PC-9 (cell line): ENCODE results near the gene ZNRF1. TPM values are rescaled to one million over a fixed set of nuclear protein-coding genes. Genes with fewer than 3 reads are reported as not detected.

Source experiments
- BruUV-seq: library from RNA; stranded (reverse); fragments of 400-500 nt; replicated peaks from 2 replicates; lab custom pipeline; 2021; lab: Mats Ljungman, UMichigan
- CTCF ChIA-PET: fragments of 300-600 bp; sonication (Branson Sonifier 250); formaldehyde crosslinking; loops from one replicate; lab custom pipeline; 2022; ENCODE audit warnings: antibody characterized with exemption; lab: Charles Lee
- POLR2A ChIA-PET: fragments of 300-600 bp; sonication (Branson Sonifier 250); formaldehyde crosslinking; loops from one replicate; lab custom pipeline; 2022; ENCODE audit warnings: antibody characterized with exemption; ENCODE audit not compliant: unreplicated experiment; lab: Charles Lee
- DNase-seq, 2 experiments: peaks; one replicate each; pipeline versions ENCODE4 v3.0.0 to v3.0.0-alpha.2; 2015 to 2022; ENCODE audit warnings: mixed read lengths in 1 of 2
- H2AFZ ChIP-seq: fragments of 200-600 bp; sonication (generic); 2 replicates; pipeline ENCODE4 v1.8.1; 2017; ENCODE audit warnings: antibody characterized with exemption
- H3F3A ChIP-seq: fragments of 200-600 bp; sonication (generic); 2 replicates; pipeline ENCODE4 v1.8.1; 2017; ENCODE audit warnings: antibody characterized with exemption, mild to moderate bottlenecking, low read depth; ENCODE audit not compliant: insufficient read depth
- H3K27ac ChIP-seq: fragments of 200-600 bp; sonication (generic); 2 replicates; pipeline ENCODE4 v1.6.1; 2016; ENCODE audit warnings: mixed run types
- H3K27me3 ChIP-seq: fragments of 200-600 bp; sonication (generic); 2 replicates; pipeline ENCODE4 v1.6.1; 2016; ENCODE audit warnings: low read depth, mixed run types; ENCODE audit not compliant: insufficient read depth
- H3K36me3 ChIP-seq: fragments of 200-600 bp; sonication (generic); 2 replicates; pipeline ENCODE4 v1.6.1; 2016; ENCODE audit warnings: low read depth, mixed run types
- H3K4me1 ChIP-seq: fragments of 200-600 bp; sonication (generic); replicated peaks from 2 replicates; pipeline ENCODE4 v1.6.1; 2016; ENCODE audit warnings: mixed run types; ENCODE audit not compliant: insufficient read depth
- H3K4me2 ChIP-seq: fragments of 200-600 bp; sonication (generic); 2 replicates; pipeline ENCODE4 v1.6.1; 2017; ENCODE audit warnings: mixed run types
- H3K4me3 ChIP-seq: fragments of 200-600 bp; sonication (generic); 2 replicates; pipeline ENCODE4 v1.6.1; 2016; ENCODE audit warnings: mixed run types
- H3K79me2 ChIP-seq: fragments of 200-600 bp; sonication (generic); 2 replicates; pipeline ENCODE4 v1.6.1; 2017; ENCODE audit warnings: low read depth, mixed run types
- H3K9me2 ChIP-seq: fragments of 200-600 bp; sonication (generic); 2 replicates; pipeline ENCODE4 v1.8.1; 2017; ENCODE audit warnings: mild to moderate bottlenecking; ENCODE audit not compliant: insufficient read depth
- H3K9me3 ChIP-seq: fragments of 200-600 bp; sonication (generic); 2 replicates; pipeline ENCODE4 v1.8.1; 2016; ENCODE audit warnings: low read depth; ENCODE audit not compliant: insufficient read depth
- H4K20me1 ChIP-seq: fragments of 200-600 bp; sonication (generic); 2 replicates; pipeline ENCODE4 v1.8.1; 2017; ENCODE audit not compliant: insufficient read depth
- EZH2 ChIP-seq: fragments of 200-600 bp; sonication (generic); IDR thresholded peaks from 2 replicates; pipeline ENCODE4 v1.8.0; 2017; ENCODE audit warnings: antibody characterized with exemption, low read depth
- intact Hi-C: fragments of 100-400 bp; cut with micrococcal nuclease; formaldehyde crosslinking; loops from one replicate; pipeline ENCODE4 v1.10.0; 2022; ENCODE audit not compliant: unreplicated experiment
- total RNA-seq: library from RNA; stranded (reverse); gene quantifications from 2 replicates; pipeline ENCODE4 v1.2.3, GENCODE V29; 2021
- TF ChIP-seq, protein P1 (sequence below): fragments of 200-600 bp; sonication (generic); conservative IDR thresholded peaks from 2 replicates; pipeline ENCODE4 v1.6.1; 2017; ENCODE audit warnings: mixed run types, antibody characterized with exemption, mild to moderate bottlenecking, moderate library complexity

ZNRF1 gene
- total RNA-seq, 1 experiment from 2014 or later, result 64.4 TPM

DNA sequence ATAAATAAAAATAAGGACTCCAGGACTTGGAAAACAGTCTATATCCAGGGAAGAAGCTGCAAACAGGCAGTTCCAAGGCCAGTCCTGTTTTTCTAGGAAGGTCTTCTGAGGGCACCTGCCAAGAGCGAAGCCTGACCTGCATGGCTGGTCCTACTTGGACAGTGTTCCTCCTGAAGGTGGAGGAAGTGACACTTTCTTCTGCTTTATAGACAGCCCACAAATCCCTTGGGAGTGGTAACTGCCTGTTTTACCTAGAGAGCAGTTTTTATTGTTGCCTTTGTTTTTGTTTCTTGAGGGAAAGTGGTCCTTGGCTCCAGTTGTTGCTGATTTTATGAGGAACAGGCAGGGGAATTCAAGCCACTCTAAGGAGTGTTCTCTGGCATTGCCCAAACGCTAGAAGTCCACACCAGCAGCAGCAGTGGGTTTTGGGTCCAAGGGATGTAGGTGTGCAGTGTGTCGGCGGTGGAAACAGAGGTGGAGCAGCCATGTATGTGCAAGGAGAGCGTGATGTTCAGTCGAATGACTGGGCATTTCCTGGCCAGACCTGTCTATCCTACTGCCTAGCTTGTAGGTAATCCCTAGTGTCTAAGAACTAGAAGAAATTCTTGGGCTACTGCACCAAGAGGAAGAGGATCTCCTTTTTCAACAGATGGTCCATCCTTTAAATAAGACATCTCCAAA is 82.5 kb downstream of the ZNRF1 start:
- no peaks in the 10 kb centered on the region for H3K36me3 ChIP-seq
- H2AFZ ChIP-seq, result no peak overlapping the region
- H3K27me3 ChIP-seq, result no peaks in the 10 kb centered on the region
- intact Hi-C loops, result no loop called here
- no TSS peak for BruUV-seq
- H3K4me2 ChIP-seq, result no peak overlapping the region
- H3K9me2 ChIP-seq, result no peaks in the 10 kb centered on the region
- H3F3A ChIP-seq, result 0 out of 2 replicates have a peak, but pooled peaks cover 7% of the 10 kb centered on the region
- DNase-seq, result no peak
- peaks cover 9% of the 10 kb centered on the region; the same call in 1 of the 2 replicates for H4K20me1 ChIP-seq
- H3K4me3 ChIP-seq, result no peak overlapping the region
- no peak overlapping the region for H3K27ac ChIP-seq
- H3K79me2 ChIP-seq, result peaks cover 98% of the 10 kb centered on the region
- CTCF ChIA-PET, result no interaction called here
- POLR2A ChIA-PET, result interaction anchor here (0.5 kb wide), 1 partner anchor 446 kb away, joined by 14 read pairs; no protein-coding TSS in a partner anchor
- TF ChIP-seq, protein P1, sequence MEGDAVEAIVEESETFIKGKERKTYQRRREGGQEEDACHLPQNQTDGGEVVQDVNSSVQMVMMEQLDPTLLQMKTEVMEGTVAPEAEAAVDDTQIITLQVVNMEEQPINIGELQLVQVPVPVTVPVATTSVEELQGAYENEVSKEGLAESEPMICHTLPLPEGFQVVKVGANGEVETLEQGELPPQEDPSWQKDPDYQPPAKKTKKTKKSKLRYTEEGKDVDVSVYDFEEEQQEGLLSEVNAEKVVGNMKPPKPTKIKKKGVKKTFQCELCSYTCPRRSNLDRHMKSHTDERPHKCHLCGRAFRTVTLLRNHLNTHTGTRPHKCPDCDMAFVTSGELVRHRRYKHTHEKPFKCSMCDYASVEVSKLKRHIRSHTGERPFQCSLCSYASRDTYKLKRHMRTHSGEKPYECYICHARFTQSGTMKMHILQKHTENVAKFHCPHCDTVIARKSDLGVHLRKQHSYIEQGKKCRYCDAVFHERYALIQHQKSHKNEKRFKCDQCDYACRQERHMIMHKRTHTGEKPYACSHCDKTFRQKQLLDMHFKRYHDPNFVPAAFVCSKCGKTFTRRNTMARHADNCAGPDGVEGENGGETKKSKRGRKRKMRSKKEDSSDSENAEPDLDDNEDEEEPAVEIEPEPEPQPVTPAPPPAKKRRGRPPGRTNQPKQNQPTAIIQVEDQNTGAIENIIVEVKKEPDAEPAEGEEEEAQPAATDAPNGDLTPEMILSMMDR, result no peak
- no peak for TF ChIP-seq EZH2
- H3K4me1 ChIP-seq, result peaks cover 8% of the 10 kb centered on the region
- no peaks in the 10 kb centered on the region for H3K9me3 ChIP-seq

DNA sequence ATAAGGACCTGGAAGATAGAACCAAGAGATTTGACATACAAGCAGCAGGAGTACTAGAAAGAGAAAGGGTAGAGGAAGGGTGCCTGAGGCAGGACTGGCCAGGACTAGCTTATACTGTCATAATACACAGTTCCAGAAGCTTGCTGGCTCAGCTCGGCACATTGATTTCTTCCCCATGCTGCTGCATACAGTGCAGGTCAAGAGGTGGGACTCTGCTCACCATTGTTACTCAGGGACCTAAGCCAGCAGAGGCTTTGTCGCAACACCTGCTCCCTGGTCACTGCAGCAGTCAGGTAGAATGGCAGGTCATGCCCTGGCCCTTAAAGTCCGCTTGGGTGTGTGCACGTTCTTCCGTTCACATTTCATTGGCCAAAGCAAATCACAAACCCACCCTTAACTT is 85.0 kb downstream of the ZNRF1 start:
- no TSS peak for BruUV-seq
- Histone ChIP-seq H3K4me2 (no peak overlapping the region), H2AFZ (no peak overlapping the region), H3K36me3 (no peaks in the 10 kb centered on the region), H4K20me1 (peaks cover 9% of the 10 kb centered on the region; the same call in 1 of the 2 replicates), H3F3A (0 out of 2 replicates have a peak, but pooled peaks cover 4% of the 10 kb centered on the region), H3K9me3 (no peaks in the 10 kb centered on the region), H3K79me2 (peaks cover 99% of the 10 kb centered on the region), H3K27ac (no peak overlapping the region), H3K4me3 (no peak overlapping the region), H3K27me3 (no peaks in the 10 kb centered on the region), H3K4me1 (peaks cover 8% of the 10 kb centered on the region), H3K9me2 (no peaks in the 10 kb centered on the region)
- intact Hi-C loops, result no loop called here
- ChIA-PET POLR2A (no interaction called here), CTCF (no interaction called here)
- TF ChIP-seq, protein P1, result no peak
- TF ChIP-seq EZH2, result no peak
- DNase-seq, result no peak

DNA sequence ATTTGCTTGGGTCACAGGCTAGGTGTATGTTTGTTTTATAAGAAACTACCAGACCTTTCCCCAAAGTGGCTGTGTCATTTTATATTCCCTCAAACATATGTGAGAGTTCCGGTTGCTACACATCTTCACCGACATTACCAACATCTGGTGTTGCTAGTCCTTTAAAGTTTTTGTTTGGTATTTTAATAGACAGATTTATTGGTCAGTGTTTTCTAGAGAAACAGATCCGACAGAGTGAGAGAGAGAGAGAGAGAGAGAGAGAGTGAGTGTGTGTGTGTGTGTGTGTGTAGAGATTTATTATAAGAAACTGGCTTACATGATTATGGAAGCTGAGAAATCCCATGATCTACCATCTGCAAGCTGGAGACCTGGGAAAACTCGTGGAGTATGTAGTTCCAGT is 86.7 kb downstream of the ZNRF1 start:
- ChIA-PET POLR2A (no interaction called here), CTCF (no interaction called here)
- no peaks in the 10 kb centered on the region for H3K9me3 ChIP-seq

More for the DNA sequence above, 86.7 kb downstream of the ZNRF1 start:
- H3K4me3 ChIP-seq, result no peak overlapping the region
- no peak for TF ChIP-seq EZH2
- TF ChIP-seq, protein P1, result no peak
- DNase-seq, result no peak
- H3K4me1 ChIP-seq, result peaks cover 17% of the 10 kb centered on the region
- H3K79me2 ChIP-seq, result peaks cover 99% of the 10 kb centered on the region
- H3K27ac ChIP-seq, result no peak overlapping the region
- no TSS peak for BruUV-seq
- 0 out of 2 replicates have a peak, but pooled peaks cover 4% of the 10 kb centered on the region for H3F3A ChIP-seq
- intact Hi-C loops, result no loop called here
- H3K4me2 ChIP-seq, result no peak overlapping the region
- H3K36me3 ChIP-seq, result no peaks in the 10 kb centered on the region
- no peaks in the 10 kb centered on the region for H3K27me3 ChIP-seq
- no peaks in the 10 kb centered on the region for H3K9me2 ChIP-seq
- H4K20me1 ChIP-seq, result peaks cover 9% of the 10 kb centered on the region; the same call in 1 of the 2 replicates
- H2AFZ ChIP-seq, result no peak overlapping the region
